G401.6 (cell line): ENCODE data around the gene RHEBL1.
"Not testable (repeated sequence)": the region's sequence is repeated elsewhere in the genome, so short reads cannot be mapped to it uniquely, and the experiment has no call there.

Source experiments
- FAIRE-seq: peaks from 2 replicates; lab custom pipeline; 2012; peaks lifted over from hg19 to GRCh38; lab: Jason Lieb, UNC

Gene RHEBL1

GRCh38 chr12:49089821-49090773 is 20.3 kb upstream of the RHEBL1 start:
- FAIRE-seq: no peak

GRCh38 chr12:49088932-49089330 is 19.2 kb upstream of the RHEBL1 start:
- FAIRE-seq: no peak

GRCh38 chr12:49088150-49088931 is 18.6 kb upstream of the RHEBL1 start:
- FAIRE-seq: peak; percentile 41

GRCh38 chr12:49086116-49086515 is 16.3 kb upstream of the RHEBL1 start:
- no peak for FAIRE-seq

- no peak for FAIRE-seq
These were observed 14.7 kb upstream of the RHEBL1 start for GRCh38 chr12:49084438-49084837.

- FAIRE-seq: no peak
These were observed 10.0 kb upstream of the RHEBL1 start for GRCh38 chr12:49079793-49080192.

- FAIRE-seq: no peak
These were observed 1.2 kb upstream of the RHEBL1 start for GRCh38 chr12:49070971-49071370.

GRCh38 chr12:49068879-49069506 is 786 bp downstream of the RHEBL1 start:
- no peak for FAIRE-seq

GRCh38 chr12:49066120-49066519 is 3.7 kb downstream of the RHEBL1 start:
- no peak for FAIRE-seq

- no peak for FAIRE-seq
These were observed 5.0 kb downstream of the RHEBL1 start for GRCh38 chr12:49064767-49065152.

GRCh38 chr12:49061916-49062315 is 7.9 kb downstream of the RHEBL1 start:
- not testable (repeated sequence) for FAIRE-seq

GRCh38 chr12:49061157-49061650 is 8.6 kb downstream of the RHEBL1 start:
- no peak for FAIRE-seq

GRCh38 chr12:49060237-49061156 is 9.3 kb downstream of the RHEBL1 start, which contains the start of gene KMT2D:
KMT2D (minus strand) TSS chr12:49060794; CDS start chr12:49055324, 5,470 bp downstream.
- no peak for FAIRE-seq

- FAIRE-seq: no peak
These were observed 10.2 kb downstream of the RHEBL1 start for GRCh38 chr12:49059299-49060171.

GRCh38 chr12:49059045-49059298 is 10.8 kb downstream of the RHEBL1 start:
- no peak for FAIRE-seq

- FAIRE-seq: no peak
These were observed 11.3 kb downstream of the RHEBL1 start for GRCh38 chr12:49058366-49059044.

- no peak for FAIRE-seq
These were observed 11.9 kb downstream of the RHEBL1 start for GRCh38 chr12:49057888-49058287.

- peak; percentile 66 for FAIRE-seq
These were observed 13.6 kb downstream of the RHEBL1 start for GRCh38 chr12:49055978-49056754.

GRCh38 chr12:49055092-49055491 is 14.7 kb downstream of the RHEBL1 start:
- no peak for FAIRE-seq
